Measurements from ENCODE around the gene HBD. TPM values are rescaled to one million over a fixed set of nuclear protein-coding genes. Genes with fewer than 3 reads are reported as not detected.
"Not testable (repeated sequence)": the region's sequence is repeated elsewhere in the genome, so short reads cannot be mapped to it uniquely, and the experiment has no call there.

HBD gene
- not detected in 2 replicates for total RNA-seq (2014; rRNA removed; shearing (Covaris generic))
- polyA plus RNA-seq (2015; cell fraction: cytosol; rRNA removed), result not detected in 2 replicates
- not detected in 2 replicates for polyA plus RNA-seq (2015; cell fraction: nucleus; rRNA removed)

DNA sequence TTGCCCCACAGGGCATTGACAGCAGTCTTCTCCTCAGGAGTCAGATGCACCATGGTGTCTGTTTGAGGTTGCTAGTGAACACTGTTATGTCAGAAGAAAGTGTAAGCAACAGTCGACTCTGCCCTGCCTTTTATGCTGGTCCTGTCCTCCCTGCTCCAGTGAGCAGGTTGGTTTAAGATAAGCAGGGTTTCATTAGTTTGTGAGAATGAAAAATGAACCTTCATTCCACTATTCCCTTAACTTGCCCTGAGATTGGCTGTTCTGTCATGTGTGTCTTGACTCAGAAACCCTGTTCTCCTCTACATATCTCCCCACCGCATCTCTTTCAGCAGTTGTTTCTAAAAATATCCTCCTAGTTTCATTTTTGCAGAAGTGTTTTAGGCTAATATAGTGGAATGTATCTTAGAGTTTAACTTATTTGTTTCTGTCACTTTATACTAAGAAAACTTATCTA lies at the start of gene HBD:
Gene HBD (minus strand): TSS at position 103 of the 454 bp plus-strand sequence. CDS start 50 bp downstream, at position 53.
- peak; percentile 24 for DNase-seq (ENCODE audit: low read depth)

DNA sequence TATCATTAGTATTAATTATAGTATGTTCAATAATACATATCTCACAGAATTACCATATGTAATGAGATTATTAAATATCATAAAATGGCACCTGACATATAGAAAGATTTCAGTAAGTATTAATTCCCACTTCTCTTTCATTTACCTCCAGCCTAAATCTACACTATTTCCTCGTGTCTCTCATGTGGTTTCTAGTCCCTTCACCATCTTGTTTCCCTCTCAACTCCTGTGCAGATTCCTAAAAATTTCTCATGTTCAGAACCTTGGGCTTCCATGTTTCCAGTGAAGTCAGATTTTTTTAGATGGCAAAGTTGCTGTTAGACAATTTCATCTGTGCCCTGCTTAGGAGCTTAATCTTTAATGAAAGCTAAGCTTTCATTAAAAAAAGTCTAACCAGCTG lies 49.6 kb upstream of the HBD start:
- no peak for DNase-seq (ENCODE audit: low read depth)

DNA sequence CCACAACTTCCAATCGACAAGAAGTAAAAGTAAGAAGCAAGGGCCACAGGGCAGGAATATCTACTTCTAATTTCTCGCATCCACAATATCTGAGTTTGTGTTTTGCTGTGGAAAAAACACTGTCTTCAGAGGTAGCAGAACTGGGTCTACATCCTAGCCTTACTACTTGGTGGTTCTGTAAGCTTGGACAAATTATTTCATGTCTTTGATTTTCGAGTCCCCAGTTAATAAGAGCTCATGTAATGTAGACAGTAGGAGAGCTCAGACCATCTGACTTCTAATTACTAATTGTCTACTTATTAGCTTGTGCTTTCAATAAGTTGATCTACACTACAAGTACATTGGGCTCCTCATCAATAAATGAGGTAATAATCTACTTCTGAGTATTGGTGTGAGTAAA lies 48.8 kb upstream of the HBD start:
- no peak for DNase-seq (ENCODE audit: low read depth)

DNA sequence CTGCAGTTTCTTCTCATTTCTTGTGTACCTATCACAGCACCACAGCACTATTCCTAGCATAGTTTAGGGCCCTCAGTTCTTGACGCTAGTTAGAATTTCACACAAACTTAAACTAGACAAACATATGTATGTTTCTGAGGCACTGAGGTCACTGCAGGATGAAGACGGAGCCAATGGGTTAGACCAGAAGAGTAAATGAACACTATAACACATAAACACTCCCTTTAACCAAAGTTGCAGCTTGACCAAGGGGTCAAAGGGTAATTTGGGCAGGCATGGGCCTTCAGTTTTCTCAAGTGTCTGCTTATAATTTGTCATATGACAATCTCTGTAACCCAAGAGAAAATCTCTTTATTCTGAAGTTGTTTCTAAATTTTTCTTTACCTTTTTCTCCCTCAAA lies 48.3 kb upstream of the HBD start:
- DNase-seq (ENCODE audit: low read depth), result no peak

DNA sequence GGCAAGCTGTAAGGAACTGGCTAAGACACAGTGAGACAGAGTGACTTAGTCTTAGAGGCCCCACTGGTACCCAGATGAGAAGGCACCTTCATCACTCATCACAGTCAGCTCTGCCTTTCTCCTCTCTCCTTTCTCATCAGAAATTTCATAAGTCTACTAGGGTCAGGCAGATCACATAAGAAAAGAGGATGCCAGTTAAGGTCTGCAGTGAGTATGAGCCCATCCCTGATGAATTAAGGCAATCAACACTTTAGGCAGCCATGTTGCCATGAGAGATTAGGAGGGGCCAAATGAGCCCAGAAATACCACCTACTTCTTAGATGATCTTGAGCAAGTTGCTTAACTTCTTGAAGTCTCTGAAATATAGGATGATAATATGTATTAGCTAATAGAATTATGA lies 47.3 kb upstream of the HBD start:
- DNase-seq (ENCODE audit: low read depth), result no peak

DNA sequence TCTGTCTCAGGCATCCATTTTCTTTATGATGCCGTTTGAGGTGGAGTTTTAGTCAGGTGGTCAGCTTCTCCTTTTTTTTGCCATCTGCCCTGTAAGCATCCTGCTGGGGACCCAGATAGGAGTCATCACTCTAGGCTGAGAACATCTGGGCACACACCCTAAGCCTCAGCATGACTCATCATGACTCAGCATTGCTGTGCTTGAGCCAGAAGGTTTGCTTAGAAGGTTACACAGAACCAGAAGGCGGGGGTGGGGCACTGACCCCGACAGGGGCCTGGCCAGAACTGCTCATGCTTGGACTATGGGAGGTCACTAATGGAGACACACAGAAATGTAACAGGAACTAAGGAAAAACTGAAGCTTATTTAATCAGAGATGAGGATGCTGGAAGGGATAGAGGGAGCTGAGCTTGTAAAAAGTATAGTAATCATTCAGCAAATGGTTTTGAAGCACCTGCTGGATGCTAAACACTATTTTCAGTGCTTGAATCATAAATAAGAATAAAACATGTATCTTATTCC lies 46.4 kb upstream of the HBD start:
- peak; percentile 99 for DNase-seq (ENCODE audit: low read depth)

DNA sequence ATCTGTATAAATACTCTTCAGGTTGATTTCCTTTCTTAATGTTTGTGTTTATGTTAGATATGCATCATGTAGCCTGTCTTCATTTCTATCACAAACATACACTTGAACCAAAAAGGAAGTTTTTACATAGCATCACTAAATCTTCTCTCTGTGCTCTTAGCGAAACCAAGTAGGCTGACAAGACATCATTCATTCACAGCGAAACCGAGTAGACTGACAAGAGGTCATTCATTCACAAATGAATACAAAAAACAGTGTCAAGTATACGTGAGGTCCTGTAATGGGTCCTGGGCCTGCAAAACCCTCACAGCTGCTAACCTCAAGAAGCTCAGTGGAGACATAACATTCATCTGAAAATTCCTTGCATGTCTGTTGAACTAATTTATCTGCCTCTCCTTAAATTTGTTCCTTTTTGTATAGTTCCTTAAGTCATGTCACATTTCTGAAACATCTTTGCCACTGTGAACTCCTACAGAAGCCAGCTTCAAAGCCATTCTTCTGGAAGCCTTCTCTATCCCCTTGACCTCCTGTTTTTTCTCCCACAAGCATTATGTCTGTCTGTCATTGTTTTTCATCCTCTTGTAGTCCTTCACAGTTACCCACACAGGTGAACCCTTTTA lies 45.3 kb upstream of the HBD start:
- no peak for DNase-seq (ENCODE audit: low read depth)

DNA sequence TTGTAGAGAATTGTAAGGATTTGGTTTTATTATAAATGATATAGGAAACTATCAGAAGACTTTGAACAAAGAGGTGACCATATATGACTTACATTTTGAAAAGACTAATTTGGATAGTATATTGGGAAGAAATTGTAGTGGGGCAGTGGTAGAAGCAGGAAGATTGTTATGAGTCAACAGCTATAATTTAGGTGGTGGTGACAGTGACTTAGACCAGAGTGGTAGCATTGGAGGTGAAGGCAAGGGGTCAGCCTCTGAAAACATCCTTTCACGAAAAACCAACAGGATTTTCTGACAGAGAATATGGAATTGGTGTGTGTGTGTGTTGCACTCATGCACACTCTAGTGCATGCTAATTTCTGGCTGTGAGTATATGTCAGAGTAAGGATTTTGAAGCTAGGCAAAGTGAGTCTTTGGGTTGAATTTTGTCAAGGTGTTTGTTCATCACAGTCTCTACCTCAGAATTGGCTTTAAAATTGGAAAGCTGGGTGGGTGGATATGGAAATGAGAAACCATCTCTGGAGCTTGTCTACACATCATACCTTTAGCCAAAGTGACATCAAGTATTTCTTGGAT lies 43.6 kb upstream of the HBD start:
- peak; percentile 36 for DNase-seq (ENCODE audit: low read depth)

DNA sequence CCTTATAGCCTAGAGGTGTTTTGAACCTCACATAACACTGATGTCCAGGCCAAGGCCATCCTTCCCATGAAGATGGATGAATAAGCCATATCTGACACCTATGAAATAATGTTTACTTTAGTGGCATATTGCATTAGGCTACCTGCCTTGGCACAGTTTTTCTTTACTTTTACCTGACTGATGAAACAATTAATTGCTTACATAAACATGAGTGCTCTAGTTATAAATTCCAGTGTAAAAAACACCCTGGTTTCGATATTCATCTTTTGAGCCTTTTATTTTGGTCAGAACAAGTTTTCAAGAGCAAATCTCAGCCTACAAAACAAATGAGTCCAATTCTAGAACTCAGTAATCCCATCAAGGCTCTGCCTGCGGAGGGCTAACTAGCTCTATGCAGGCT lies 42.4 kb upstream of the HBD start:
- DNase-seq (ENCODE audit: low read depth), result no peak

DNA sequence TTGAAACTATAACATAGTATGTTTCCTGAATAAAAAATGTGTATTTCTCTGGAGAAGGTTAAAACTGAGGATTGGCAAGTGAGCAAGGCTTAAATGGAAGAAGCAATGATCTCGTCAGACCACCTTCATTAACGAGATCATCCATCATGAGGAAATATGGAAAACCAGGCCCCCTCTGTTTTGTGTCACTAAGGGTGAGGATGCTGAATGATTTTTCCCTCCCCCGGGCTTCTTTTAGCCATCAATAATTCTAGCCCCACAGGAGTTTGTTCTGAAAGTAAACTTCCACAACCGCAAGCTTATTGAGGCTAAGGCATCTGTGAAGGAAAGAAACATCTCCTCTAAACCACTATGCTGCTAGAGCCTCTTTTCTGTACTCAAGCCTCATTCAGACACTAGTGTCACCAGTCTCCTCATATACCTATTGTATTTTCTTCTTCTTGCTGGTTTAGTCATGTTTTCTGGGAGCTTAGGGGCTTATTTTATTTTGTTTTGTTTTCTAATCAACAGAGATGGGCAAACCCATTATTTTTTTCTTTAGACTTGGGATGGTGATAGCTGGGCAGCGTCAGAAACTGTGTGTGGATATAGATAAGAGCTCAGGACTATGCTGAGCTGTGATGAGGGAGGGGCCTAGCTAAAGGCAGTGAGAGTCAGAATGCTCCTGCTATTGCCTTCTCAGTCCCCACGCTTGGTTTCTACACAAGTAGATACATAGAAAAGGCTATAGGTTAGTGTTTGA lies 41.3 kb upstream of the HBD start:
- no peak for DNase-seq (ENCODE audit: low read depth)

DNA sequence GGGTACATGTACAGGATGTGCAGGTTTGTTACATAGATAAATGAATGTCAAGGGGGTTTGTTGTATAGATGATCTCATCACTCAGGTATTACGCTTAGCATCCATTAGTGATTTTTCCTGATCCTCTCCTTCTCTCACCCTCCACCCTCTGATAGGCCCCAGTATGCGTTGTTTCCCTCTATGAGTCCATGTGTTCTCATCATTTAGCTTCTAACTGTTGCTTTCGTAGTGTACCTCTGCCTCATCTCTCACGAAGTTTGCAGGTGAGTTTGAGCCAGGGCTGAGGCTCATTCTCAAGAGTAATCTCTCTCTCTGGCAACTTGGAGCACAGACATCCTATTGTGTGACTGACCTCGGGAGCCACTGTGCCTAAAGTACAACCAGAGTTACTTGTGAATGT lies 40.1 kb upstream of the HBD start:
- peak; percentile 83 for DNase-seq (ENCODE audit: low read depth)

DNA sequence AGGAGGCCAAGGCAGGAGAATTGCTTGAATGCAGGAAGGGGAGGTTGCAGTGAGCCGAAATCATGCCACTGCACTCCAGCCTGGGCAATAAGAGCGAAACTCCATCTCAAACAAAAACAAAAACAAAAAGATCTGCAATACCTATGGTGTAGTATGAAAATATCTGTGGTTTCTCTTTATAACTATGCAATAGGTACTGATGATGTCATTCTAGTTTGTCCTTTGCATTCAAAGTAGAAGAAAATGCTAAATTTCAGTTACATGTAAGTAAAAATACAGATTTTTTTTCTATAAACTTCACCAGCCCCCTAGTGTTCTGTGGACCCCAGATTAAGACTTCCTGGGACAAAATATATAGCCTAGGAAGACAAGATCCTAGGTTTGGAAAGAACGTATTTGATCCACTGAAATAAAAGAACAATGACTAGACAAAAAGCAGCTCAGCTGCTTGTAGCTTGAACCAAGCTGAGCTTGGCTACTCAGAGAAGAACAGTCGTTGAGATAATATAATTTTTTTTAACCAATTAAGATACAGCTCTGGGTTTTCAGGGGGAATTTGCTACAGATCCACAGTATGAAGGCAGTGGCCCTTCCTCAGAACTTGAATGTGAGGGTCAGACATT lies 38.2 kb upstream of the HBD start:
- no peak for DNase-seq (ENCODE audit: low read depth)

DNA sequence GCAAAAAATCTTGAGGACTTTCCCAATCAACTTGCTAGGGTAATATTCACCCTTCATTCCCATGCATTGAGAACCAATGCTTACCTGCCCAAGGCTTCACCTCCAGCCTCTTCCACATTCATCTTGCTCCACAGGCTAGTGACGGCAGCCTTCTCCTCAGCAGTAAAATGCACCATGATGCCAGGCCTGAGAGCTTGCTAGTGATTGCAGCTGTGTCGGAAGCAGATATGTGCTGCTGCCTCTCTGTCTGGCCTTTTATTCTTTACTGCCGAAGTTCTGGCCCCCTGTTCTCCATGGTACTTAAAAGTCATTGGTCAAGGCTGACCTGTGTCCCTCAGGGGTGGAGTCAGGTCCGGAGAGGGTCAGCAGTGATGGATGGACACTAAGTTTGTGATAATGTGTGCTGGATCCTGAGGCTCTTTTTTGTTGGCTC lies 35.4 kb upstream of the HBD start, which contains the start of gene HBE1:
Gene HBE1 (minus strand): TSS at position 231 of the 433 bp plus-strand sequence. CDS start 55 bp downstream, at position 176.
- no peak for DNase-seq (ENCODE audit: low read depth)

DNA sequence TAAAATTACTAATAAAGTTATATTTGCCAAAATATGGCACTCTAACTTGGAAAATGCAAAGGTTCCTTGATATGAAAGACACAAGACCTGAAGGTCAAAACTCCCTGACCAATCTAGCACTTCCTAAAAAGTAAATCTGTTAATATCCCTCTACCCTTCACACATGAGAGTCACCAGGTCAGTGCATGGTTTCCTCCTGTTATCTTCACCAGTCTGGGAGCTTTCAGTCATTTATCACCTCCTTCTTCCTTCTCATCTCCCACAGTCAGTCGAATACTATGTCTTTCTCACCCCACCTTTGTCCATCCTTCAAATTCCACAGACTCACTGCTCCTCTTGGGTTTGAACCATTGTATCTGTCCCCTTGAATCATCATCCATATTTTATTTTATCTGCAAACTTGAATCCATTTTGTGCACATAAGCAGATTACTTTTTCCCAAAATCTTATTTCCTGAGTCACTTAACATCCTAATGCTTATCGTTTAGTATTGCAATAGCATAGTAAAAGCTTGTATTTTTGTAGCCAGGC lies 32.8 kb upstream of the HBD start:
- no peak for DNase-seq (ENCODE audit: low read depth)

DNA sequence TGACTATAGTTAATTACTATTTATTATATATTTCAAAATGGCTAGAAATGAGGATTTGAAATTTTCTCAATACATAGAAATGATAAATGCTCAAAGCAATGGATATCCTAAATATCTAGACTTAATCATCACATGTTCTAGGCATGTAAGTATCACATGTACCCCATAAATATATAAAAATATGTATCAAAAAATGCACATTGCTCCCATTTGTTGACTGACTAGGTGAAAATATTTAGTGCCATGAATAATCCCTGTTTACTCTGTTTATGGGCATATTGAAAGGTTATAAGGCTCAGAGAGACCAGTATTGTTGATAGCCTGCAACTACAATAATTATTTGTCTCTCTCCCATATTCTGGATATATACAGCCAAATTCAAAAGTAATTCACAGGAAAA lies 32.3 kb upstream of the HBD start:
- DNase-seq (ENCODE audit: low read depth), result no peak

DNA sequence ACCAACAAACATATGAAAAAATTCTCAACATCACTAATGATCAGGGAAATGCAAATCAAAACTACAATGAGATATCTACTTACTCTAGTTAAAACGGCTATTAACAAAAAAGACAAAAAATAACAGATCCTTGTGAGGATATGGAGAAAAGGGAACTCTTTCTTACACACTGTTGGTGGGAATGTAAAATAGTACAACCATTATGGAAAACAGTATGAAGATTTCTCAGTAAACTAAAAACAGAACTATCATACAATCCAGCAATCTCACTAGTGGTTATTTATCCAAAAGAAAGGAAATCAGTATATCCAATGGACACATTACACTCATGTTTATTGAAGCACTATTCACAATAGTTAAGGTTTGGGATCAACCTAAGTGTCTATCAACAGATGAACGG lies 31.5 kb upstream of the HBD start:
- DNase-seq (ENCODE audit: low read depth), result no peak

DNA sequence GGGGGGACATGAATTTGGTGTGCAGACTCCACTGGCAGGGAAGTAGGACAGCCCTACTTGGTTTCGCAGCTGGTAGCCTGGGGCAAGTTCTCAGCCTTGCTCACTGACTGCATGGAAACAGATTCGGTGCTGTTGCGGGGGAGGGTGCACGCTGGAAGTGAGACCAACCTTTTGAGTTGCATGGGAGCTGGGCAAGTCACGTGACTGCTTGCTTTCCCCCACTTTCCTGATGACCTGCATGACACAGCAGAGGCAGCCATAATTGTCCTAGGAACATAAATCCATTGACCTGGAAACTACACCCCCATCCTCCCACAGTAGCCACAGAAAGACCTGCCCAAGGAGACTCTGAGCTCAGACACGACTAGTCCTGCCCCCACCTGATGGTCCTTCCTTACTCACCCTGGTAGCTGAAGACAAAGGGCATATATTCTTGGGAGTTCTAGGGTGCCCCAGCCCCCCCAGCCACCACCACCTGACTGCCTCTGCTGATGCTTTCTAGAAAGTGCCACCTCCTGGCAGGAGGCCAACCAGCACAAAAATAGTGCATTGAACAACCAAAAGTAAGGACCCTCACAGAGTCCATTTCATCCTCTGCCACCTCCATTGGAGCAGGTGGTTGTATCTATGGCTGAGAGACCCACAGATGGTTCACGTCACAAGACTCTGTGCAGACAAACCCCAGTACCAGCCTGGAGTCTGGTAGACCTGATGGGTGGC lies 24.4 kb upstream of the HBD start:
- DNase-seq (ENCODE audit: low read depth), result no peak

DNA sequence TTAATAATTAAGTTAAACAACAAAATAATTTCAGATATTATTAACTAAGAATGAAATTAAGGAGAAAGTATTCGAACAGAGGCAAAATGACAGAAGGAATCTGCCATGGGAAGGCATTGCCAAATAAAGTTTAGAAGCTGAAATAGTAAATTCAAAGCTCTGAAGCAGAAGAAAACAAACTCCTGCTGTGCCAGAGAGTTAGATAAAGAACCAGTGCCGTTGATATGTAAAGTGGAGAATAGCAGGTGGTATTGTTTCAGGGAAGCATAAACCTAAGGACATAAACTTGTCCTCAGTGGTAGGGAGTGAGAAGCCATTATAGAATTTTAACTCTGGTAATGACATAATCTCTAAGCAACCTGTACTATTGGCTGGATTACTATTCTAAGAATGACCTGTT lies 23.0 kb upstream of the HBD start:
- no peak for DNase-seq (ENCODE audit: low read depth)

DNA sequence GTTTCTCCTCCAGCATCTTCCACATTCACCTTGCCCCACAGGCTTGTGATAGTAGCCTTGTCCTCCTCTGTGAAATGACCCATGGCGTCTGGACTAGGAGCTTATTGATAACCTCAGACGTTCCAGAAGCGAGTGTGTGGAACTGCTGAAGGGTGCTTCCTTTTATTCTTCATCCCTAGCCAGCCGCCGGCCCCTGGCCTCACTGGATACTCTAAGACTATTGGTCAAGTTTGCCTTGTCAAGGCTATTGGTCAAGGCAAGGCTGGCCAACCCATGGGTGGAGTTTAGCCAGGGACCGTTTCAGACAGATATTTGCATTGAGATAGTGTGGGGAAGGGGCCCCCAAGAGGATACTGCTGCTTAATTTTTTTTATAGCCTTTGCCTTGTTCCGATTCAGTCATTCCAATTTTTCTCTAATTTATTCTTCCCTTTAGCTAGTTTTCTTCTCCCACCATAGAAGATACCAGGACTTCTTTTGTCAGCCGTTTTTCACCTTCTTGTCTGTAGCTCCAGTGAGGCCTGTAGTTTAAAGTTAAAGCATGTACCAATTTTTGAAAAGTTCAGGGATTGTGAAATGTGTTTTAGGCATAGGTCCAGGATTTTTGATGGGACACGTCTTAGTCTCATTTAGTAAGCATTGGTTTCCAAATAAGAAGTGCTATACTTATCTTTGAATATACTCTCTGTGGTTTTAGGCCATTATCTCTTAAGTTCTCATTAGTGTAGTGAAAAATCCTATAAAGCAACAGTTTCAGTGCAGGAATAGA lies 20.5 kb upstream of the HBD start, which contains the start of gene HBG2:
Gene HBG2 (minus strand): TSS at position 136 of the 768 bp plus-strand sequence. CDS start 53 bp downstream, at position 83.
- DNase-seq (ENCODE audit: low read depth), result not testable (repeated sequence)

DNA sequence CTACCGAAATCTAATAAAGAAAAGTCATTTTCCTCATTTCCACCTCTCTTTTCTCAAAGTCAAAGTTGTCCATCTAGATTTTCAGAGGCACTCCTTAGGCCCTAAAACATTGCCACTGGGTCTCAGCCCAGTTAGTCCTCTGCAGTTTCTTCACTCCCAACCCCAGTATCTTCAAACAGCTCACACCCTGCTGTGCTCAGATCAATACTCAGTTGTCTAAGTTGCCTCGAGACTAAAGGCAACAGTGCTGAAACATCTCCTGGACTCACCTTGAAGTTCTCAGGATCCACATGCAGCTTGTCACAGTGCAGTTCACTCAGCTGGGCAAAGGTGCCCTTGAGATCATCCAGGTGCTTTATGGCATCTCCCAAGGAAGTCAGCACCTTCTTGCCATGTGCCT lies 19.7 kb upstream of the HBD start:
- DNase-seq (ENCODE audit: low read depth), result not testable (repeated sequence)
